ENCODE measurements around the gene RTP3.

RTP3 gene

GRCh38 chr3:46469680-46470357, 28.0 kb upstream of the RTP3 start:
- no peak for DNase-seq (ENCODE audit: low spot score)

GRCh38 chr3:46470831-46471230, 26.9 kb upstream of the RTP3 start:
- no peak for DNase-seq (ENCODE audit: low spot score)

GRCh38 chr3:46471371-46471914, 26.3 kb upstream of the RTP3 start:
- DNase-seq (ENCODE audit: low spot score) = no peak

GRCh38 chr3:46472736-46473135, 25.0 kb upstream of the RTP3 start:
- no peak for DNase-seq (ENCODE audit: low spot score)

- DNase-seq (ENCODE audit: low spot score) = no peak
Measured at GRCh38 chr3:46477145-46477544, 20.6 kb upstream of the RTP3 start.

GRCh38 chr3:46477756-46478155, 20.0 kb upstream of the RTP3 start:
- no peak for DNase-seq (ENCODE audit: low spot score)

- DNase-seq (ENCODE audit: low spot score) = no peak
Measured at GRCh38 chr3:46478341-46478740, 19.4 kb upstream of the RTP3 start.

GRCh38 chr3:46479021-46479420, 18.8 kb upstream of the RTP3 start:
- no peak for DNase-seq (ENCODE audit: low spot score)

GRCh38 chr3:46479696-46480095, 18.1 kb upstream of the RTP3 start:
- DNase-seq (ENCODE audit: low spot score) = peak; percentile 45

- DNase-seq (ENCODE audit: low spot score) = no peak
Measured at GRCh38 chr3:46480491-46481195, 17.1 kb upstream of the RTP3 start.

- no peak for DNase-seq (ENCODE audit: low spot score)
Measured at GRCh38 chr3:46481636-46482035, 16.1 kb upstream of the RTP3 start.

- peak; percentile 57 for DNase-seq (ENCODE audit: low spot score)
Measured at GRCh38 chr3:46482632-46483350, 15.0 kb upstream of the RTP3 start.

- no peak for DNase-seq (ENCODE audit: low spot score)
Measured at GRCh38 chr3:46483825-46484224, 14.0 kb upstream of the RTP3 start.

- DNase-seq (ENCODE audit: low spot score) = no peak
Measured at GRCh38 chr3:46484388-46484787, 13.4 kb upstream of the RTP3 start.

GRCh38 chr3:46484911-46485778, 12.6 kb upstream of the RTP3 start:
- DNase-seq (ENCODE audit: low spot score) = peak; percentile 60

- DNase-seq (ENCODE audit: low spot score) = no peak
Measured at GRCh38 chr3:46485779-46486175, 12.0 kb upstream of the RTP3 start.

GRCh38 chr3:46488735-46489361, 8.9 kb upstream of the RTP3 start:
- DNase-seq (ENCODE audit: low spot score) = peak; percentile 90

GRCh38 chr3:46489381-46489780, 8.4 kb upstream of the RTP3 start:
- DNase-seq (ENCODE audit: low spot score) = no peak

- DNase-seq (ENCODE audit: low spot score) = no peak
Measured at GRCh38 chr3:46489875-46490274, 7.9 kb upstream of the RTP3 start.

GRCh38 chr3:46490338-46491084, 7.3 kb upstream of the RTP3 start:
- DNase-seq (ENCODE audit: low spot score) = no peak
